ENCODE measurements around the gene DDX42.

- no peak for TF ChIP-seq FOXA1 (IDR thresholded peaks at IDR 0.05)
- TF ChIP-seq L3MBTL2 (conservative IDR thresholded peaks at IDR 0.05): no peak
- no peak for TF ChIP-seq SP1 (IDR thresholded peaks at IDR 0.05)
- no peak for TF ChIP-seq FOXK2 (IDR thresholded peaks at IDR 0.05)
- TF ChIP-seq SUZ12 (IDR thresholded peaks at IDR 0.05): no peak
- TF ChIP-seq ZNF384 (IDR thresholded peaks at IDR 0.05): no peak
- no peak for TF ChIP-seq ARNT (IDR thresholded peaks at IDR 0.05)
- TF ChIP-seq FOXM1 (IDR thresholded peaks at IDR 0.05; ENCODE audit: borderline replicate concordance): no peak
- TF ChIP-seq HDGF (IDR thresholded peaks at IDR 0.05; ENCODE audit: borderline replicate concordance): no peak
- TF ChIP-seq ELF4 (IDR thresholded peaks at IDR 0.05): no peak
- no peak for TF ChIP-seq BHLHE40 (IDR thresholded peaks at IDR 0.05; ENCODE audit: borderline replicate concordance)
- no peak for TF ChIP-seq PKNOX1 (IDR thresholded peaks at IDR 0.05)
- no peak for TF ChIP-seq LEF1 (IDR thresholded peaks at IDR 0.05; ENCODE audit: borderline replicate concordance)
- no peak for TF ChIP-seq NFRKB (IDR thresholded peaks at IDR 0.05)
Measured at GRCh38 chr17:63837962-63838600, 64.1 kb downstream of the DDX42 start.

All from HEK293T (cell line).